PC-3 (cell line): Measurements from ENCODE around the gene PTPRN2.

Source experiments
- EZH2 ChIP-seq: fragments of 300-600 bp; sonication (generic); IDR thresholded peaks from one replicate; pipeline ENCODE4 v1.6.1; 2017; ENCODE audit warnings: antibody characterized with exemption, mild to moderate bottlenecking, low read length; ENCODE audit not compliant: unreplicated experiment
- EZH2phosphoT487 ChIP-seq: fragments of 300-600 bp; sonication (generic); IDR thresholded peaks from 2 replicates; pipeline ENCODE4 v1.6.1; 2018; ENCODE audit warnings: mild to moderate bottlenecking, antibody characterized with exemption, low read length, borderline replicate concordance
- TF ChIP-seq, protein P1 (sequence below): fragments of 300-600 bp; sonication (generic); conservative IDR thresholded peaks from 2 replicates; pipeline ENCODE4 v1.5.1; 2017; ENCODE audit warnings: antibody characterized with exemption, low read depth, mild to moderate bottlenecking, low read length

DNA sequence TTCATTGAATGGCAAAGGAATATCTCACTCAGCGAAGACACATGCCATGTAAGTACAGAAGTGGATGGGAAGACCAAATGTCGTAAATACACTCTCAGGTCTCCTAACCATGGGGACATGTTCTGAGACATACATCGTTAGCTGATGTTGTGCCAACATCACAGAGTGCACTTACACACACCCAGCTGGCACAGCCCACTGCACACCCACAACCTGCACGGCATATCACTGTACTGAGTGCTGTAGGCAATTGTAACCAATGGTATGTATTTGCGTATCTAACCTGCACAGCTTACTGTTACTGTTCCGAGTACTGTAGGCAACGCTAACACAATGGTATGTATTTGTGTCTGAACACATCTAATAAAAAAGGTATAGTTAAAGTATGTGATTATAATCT is 550.4 kb downstream of the PTPRN2 start:
- TF ChIP-seq, protein P1, sequence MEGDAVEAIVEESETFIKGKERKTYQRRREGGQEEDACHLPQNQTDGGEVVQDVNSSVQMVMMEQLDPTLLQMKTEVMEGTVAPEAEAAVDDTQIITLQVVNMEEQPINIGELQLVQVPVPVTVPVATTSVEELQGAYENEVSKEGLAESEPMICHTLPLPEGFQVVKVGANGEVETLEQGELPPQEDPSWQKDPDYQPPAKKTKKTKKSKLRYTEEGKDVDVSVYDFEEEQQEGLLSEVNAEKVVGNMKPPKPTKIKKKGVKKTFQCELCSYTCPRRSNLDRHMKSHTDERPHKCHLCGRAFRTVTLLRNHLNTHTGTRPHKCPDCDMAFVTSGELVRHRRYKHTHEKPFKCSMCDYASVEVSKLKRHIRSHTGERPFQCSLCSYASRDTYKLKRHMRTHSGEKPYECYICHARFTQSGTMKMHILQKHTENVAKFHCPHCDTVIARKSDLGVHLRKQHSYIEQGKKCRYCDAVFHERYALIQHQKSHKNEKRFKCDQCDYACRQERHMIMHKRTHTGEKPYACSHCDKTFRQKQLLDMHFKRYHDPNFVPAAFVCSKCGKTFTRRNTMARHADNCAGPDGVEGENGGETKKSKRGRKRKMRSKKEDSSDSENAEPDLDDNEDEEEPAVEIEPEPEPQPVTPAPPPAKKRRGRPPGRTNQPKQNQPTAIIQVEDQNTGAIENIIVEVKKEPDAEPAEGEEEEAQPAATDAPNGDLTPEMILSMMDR = no peak
- no peak for TF ChIP-seq EZH2
- TF ChIP-seq EZH2phosphoT487 = no peak
